Tibial artery (tissue), 4 donors: ENCODE results near the gene DOK7.

ENCODE experiments used
- DNase-seq, 2 donors: peaks; one replicate each; pipeline ENCODE4 v3.0.0-alpha.2; 2019
- H3K27ac ChIP-seq, 2 donors: fragments of 200-600 bp; sonication (generic) in 1 of 2; 1 replicate in 1 of 2; 2 replicates in 1 of 2; pipeline ENCODE4 v1.5.1; 2018 to 2019; ENCODE audit warnings: mild to moderate bottlenecking in 1 of 2
- H3K27me3 ChIP-seq, 2 donors: fragments of 200-600 bp; sonication (generic) in 1 of 2; one replicate each; pipeline versions ENCODE4 v1.5.1 to v1.6.0; 2016 to 2019
- H3K36me3 ChIP-seq, 3 donors: fragments of 200-600 bp; sonication (generic) in 2 of 3; one replicate each; pipeline ENCODE4 v1.5.1; 2016 to 2019; ENCODE audit warnings: mild to moderate bottlenecking in 2 of 3
- H3K4me1 ChIP-seq, 4 donors: fragments of 200-600 bp; sonication (generic) in 2 of 4; 1 replicate in 3 of 4; 2 replicates in 1 of 4; pipeline ENCODE4 v1.5.1; 2016 to 2019
- H3K4me3 ChIP-seq, 2 donors: fragments of 200-600 bp; sonication (generic) in 1 of 2; 1 replicate in 1 of 2; 2 replicates in 1 of 2; pipeline ENCODE4 v1.5.1; 2018 to 2019; ENCODE audit warnings: mild to moderate bottlenecking in 2 of 2
- H3K9me3 ChIP-seq, 3 donors: fragments of 200-600 bp; sonication (generic) in 1 of 3; one replicate each; pipeline ENCODE4 v1.5.1; 2016 to 2019
- CTCF ChIP-seq, 2 experiments: fragments of 200-600 bp in 1 of 2; fragments of 450-650 bp in 1 of 2; IDR thresholded peaks; one replicate each; pipeline ENCODE4 v1.5.1; 2017 to 2019; ENCODE audit warnings: antibody characterized with exemption in 2 of 2, mild to moderate bottlenecking in 1 of 2, moderate library complexity in 1 of 2
- intact Hi-C: fragments of 100-400 bp; cut with DNase I; formaldehyde crosslinking; loops from one replicate; pipeline ENCODE4 v1.15.0; 2023; ENCODE audit warnings: low total_unique reads

Gene DOK7

GRCh38 chr4:3497523-3498389, 34.6 kb downstream of the DOK7 start:
- Histone ChIP-seq H3K27ac (no peak overlapping the region), H3K27me3 (peaks cover 0 to 40% of the 10 kb centered on the region in 2 donors), H3K9me3 (no peaks in the 10 kb centered on the region), H3K4me1 (peaks cover 0 to 4% (median 0%) of the 10 kb centered on the region in 4 donors), H3K36me3 (peaks cover 4 to 47% (median 14%) of the 10 kb centered on the region in 3 donors), H3K4me3 (no peak overlapping the region)
- DNase-seq, result no peak
- intact Hi-C loops, result no loop called here
- no peak for TF ChIP-seq CTCF (IDR thresholded peaks at IDR 0.05)

- Histone ChIP-seq H3K27me3 (peaks cover 0 to 33% of the 10 kb centered on the region in 2 donors), H3K9me3 (no peaks in the 10 kb centered on the region), H3K4me1 (peaks cover 0 to 4% (median 0%) of the 10 kb centered on the region in 4 donors), H3K27ac (no peak overlapping the region), H3K4me3 (no peak overlapping the region), H3K36me3 (peaks cover 4 to 49% (median 20%) of the 10 kb centered on the region in 3 donors)
- intact Hi-C loops, result no loop called here
- TF ChIP-seq CTCF (IDR thresholded peaks at IDR 0.05), result no peak
- DNase-seq, result no peak
Measured at GRCh38 chr4:3498407-3498806, 35.3 kb downstream of the DOK7 start.

GRCh38 chr4:3498901-3499510, 35.9 kb downstream of the DOK7 start:
- Histone ChIP-seq H3K9me3 (no peaks in the 10 kb centered on the region), H3K4me1 (peaks cover 0 to 4% (median 0%) of the 10 kb centered on the region in 4 donors), H3K36me3 (peaks cover 10 to 55% (median 26%) of the 10 kb centered on the region in 3 donors), H3K4me3 (no peak overlapping the region), H3K27me3 (peaks cover 0 to 27% of the 10 kb centered on the region in 2 donors), H3K27ac (no peak overlapping the region)
- DNase-seq, result no peak
- intact Hi-C loops, result no loop called here
- no peak for TF ChIP-seq CTCF (IDR thresholded peaks at IDR 0.05)

- no peaks in the 10 kb centered on the region for H3K9me3 ChIP-seq
- H3K4me3 ChIP-seq, result no peak overlapping the region
- H3K36me3 ChIP-seq, result peaks cover 11 to 62% (median 29%) of the 10 kb centered on the region in 3 donors
- H3K27ac ChIP-seq, result no peak overlapping the region
- no peak for DNase-seq
- H3K4me1 ChIP-seq, result no peaks in the 10 kb centered on the region
- intact Hi-C loops, result no loop called here
- peaks cover 0 to 20% of the 10 kb centered on the region in 2 donors for H3K27me3 ChIP-seq
- no peak for TF ChIP-seq CTCF (IDR thresholded peaks at IDR 0.05)
Measured at GRCh38 chr4:3499710-3500109, 36.6 kb downstream of the DOK7 start.

GRCh38 chr4:3500111-3500510, 37.0 kb downstream of the DOK7 start:
- H3K27ac ChIP-seq, result no peak overlapping the region
- TF ChIP-seq CTCF (IDR thresholded peaks at IDR 0.05), result no peak
- H3K36me3 ChIP-seq, result peaks cover 11 to 66% (median 33%) of the 10 kb centered on the region in 3 donors
- intact Hi-C loops, result no loop called here
- H3K9me3 ChIP-seq, result no peaks in the 10 kb centered on the region
- peaks cover 0 to 16% of the 10 kb centered on the region in 2 donors for H3K27me3 ChIP-seq
- H3K4me1 ChIP-seq, result no peaks in the 10 kb centered on the region
- H3K4me3 ChIP-seq, result no peak overlapping the region
- DNase-seq, result no peak
